Neuronal stem cell (in vitro differentiated cells): ENCODE measurements around the gene SLC34A3.

ENCODE experiments used
- DNase-seq: peaks from one replicate; pipeline ENCODE4 v3.0.0-alpha.2; 2013; ENCODE audit warnings: low spot score
- H2AFZ ChIP-seq: one replicate; pipeline ENCODE4 v1.6.1; 2013; ENCODE audit warnings: mild to moderate bottlenecking, low read length, inconsistent platforms
- H2AK5ac ChIP-seq: 2 replicates; pipeline ENCODE4 v1.6.1; 2013; ENCODE audit warnings: low read depth, mild to moderate bottlenecking, inconsistent platforms, low read length, moderate library complexity, mixed read lengths
- H2BK120ac ChIP-seq: 2 replicates; pipeline ENCODE4 v1.6.1; 2013; ENCODE audit warnings: low read depth, mild to moderate bottlenecking, inconsistent platforms, low read length, moderate library complexity, mixed read lengths
- H2BK12ac ChIP-seq: one replicate; pipeline ENCODE4 v1.6.1; 2013; ENCODE audit warnings: low read length, inconsistent platforms
- H2BK15ac ChIP-seq: 2 replicates; pipeline ENCODE4 v1.6.1; 2013; ENCODE audit warnings: mild to moderate bottlenecking, low read length, inconsistent platforms, mixed read lengths
- H2BK5ac ChIP-seq: one replicate; pipeline ENCODE4 v1.6.1; 2013; ENCODE audit warnings: inconsistent platforms, mild to moderate bottlenecking, low read length, moderate library complexity
- H3K14ac ChIP-seq: one replicate; pipeline ENCODE4 v1.6.1; 2013; ENCODE audit warnings: low read length, inconsistent platforms
- H3K18ac ChIP-seq: 2 replicates; pipeline ENCODE4 v1.6.1; 2013; ENCODE audit warnings: low read length, inconsistent platforms
- H3K23ac ChIP-seq: 2 replicates; pipeline ENCODE4 v1.6.1; 2013; ENCODE audit warnings: low read depth, mild to moderate bottlenecking, mixed read lengths, low read length, inconsistent platforms; ENCODE audit not compliant: poor library complexity
- H3K27ac ChIP-seq: replicated peaks from 3 replicates; pipeline ENCODE4 v1.5.1; 2013; ENCODE audit warnings: low read length, inconsistent platforms
- H3K27me3 ChIP-seq, 3 experiments: 2 replicates each; pipeline ENCODE4 v1.6.1; 2013; ENCODE audit warnings: low read length in 3 of 3, mild to moderate bottlenecking in 2 of 3, inconsistent platforms in 1 of 3, low read depth in 1 of 3, mixed read lengths in 1 of 3, moderate library complexity in 1 of 3; ENCODE audit not compliant: control insufficient read depth in 3 of 3, insufficient read depth in 3 of 3
- H3K36me3 ChIP-seq, 2 donors: replicated peaks in 1 of 2; 2 replicates each; pipeline ENCODE4 v1.6.1; 2013; ENCODE audit warnings: low read length in 2 of 2; ENCODE audit not compliant: control insufficient read depth in 2 of 2, insufficient read depth in 2 of 2
- H3K4ac ChIP-seq: 2 replicates; pipeline ENCODE4 v1.6.1; 2013; ENCODE audit warnings: inconsistent platforms, mild to moderate bottlenecking, low read length, moderate library complexity
- H3K4me1 ChIP-seq, 2 donors: 1 replicate in 1 of 2; 2 replicates in 1 of 2; pipeline ENCODE4 v1.6.1; 2013; ENCODE audit warnings: low read length in 2 of 2, low read depth in 1 of 2; ENCODE audit not compliant: control insufficient read depth in 2 of 2, insufficient read depth in 1 of 2
- H3K4me2 ChIP-seq: one replicate; pipeline ENCODE4 v1.6.1; 2013; ENCODE audit warnings: mild to moderate bottlenecking, low read length, inconsistent platforms; ENCODE audit not compliant: insufficient read depth, poor library complexity, severe bottlenecking
- H3K4me3 ChIP-seq, 2 donors: 2 replicates each; pipeline ENCODE4 v1.5.1; 2013; ENCODE audit warnings: low read length in 2 of 2, mild to moderate bottlenecking in 2 of 2, inconsistent platforms in 1 of 2, moderate library complexity in 1 of 2
- H3K79me1 ChIP-seq: one replicate; pipeline ENCODE4 v1.6.1; 2013; ENCODE audit warnings: low read depth, mild to moderate bottlenecking, inconsistent platforms, low read length, moderate library complexity
- H3K9ac ChIP-seq: one replicate; pipeline ENCODE4 v1.6.1; 2013; ENCODE audit warnings: mild to moderate bottlenecking, low read depth, low read length, inconsistent platforms; ENCODE audit not compliant: poor library complexity
- H3K9me3 ChIP-seq, 2 donors: replicated peaks in 1 of 2; 2 replicates each; pipeline versions ENCODE3 to v1.6.1; 2013; ENCODE audit warnings: low read length in 2 of 2, mild to moderate bottlenecking in 2 of 2, inconsistent platforms in 1 of 2, low read depth in 1 of 2, mixed read lengths in 1 of 2, moderate library complexity in 1 of 2; ENCODE audit not compliant: control insufficient read depth in 2 of 2, insufficient read depth in 1 of 2
- H4K8ac ChIP-seq: one replicate; pipeline ENCODE4 v1.6.1; 2013; ENCODE audit warnings: low read depth, mild to moderate bottlenecking, inconsistent platforms, low read length, moderate library complexity
- H4K91ac ChIP-seq: one replicate; pipeline ENCODE4 v1.6.1; 2013; ENCODE audit warnings: low read length, low read depth, mild to moderate bottlenecking, inconsistent platforms; ENCODE audit not compliant: poor library complexity
- WGBS, 2 donors: extraction: QIAGEN DNeasy Blood & Tissue Kit; methylation state at CpG; one replicate each; pipeline ENCODE4 v1.1.7; 2013; ENCODE audit warnings: missing lambda C conversion rate in 2 of 2, mixed read lengths in 1 of 2; ENCODE audit not compliant: insufficient read length in 2 of 2, insufficient replicate concordance in 1 of 2; ENCODE audit errors: extremely low coverage in 2 of 2; 5-methylcytosine and 5-hydroxymethylcytosine counted together

SLC34A3 gene

DNA sequence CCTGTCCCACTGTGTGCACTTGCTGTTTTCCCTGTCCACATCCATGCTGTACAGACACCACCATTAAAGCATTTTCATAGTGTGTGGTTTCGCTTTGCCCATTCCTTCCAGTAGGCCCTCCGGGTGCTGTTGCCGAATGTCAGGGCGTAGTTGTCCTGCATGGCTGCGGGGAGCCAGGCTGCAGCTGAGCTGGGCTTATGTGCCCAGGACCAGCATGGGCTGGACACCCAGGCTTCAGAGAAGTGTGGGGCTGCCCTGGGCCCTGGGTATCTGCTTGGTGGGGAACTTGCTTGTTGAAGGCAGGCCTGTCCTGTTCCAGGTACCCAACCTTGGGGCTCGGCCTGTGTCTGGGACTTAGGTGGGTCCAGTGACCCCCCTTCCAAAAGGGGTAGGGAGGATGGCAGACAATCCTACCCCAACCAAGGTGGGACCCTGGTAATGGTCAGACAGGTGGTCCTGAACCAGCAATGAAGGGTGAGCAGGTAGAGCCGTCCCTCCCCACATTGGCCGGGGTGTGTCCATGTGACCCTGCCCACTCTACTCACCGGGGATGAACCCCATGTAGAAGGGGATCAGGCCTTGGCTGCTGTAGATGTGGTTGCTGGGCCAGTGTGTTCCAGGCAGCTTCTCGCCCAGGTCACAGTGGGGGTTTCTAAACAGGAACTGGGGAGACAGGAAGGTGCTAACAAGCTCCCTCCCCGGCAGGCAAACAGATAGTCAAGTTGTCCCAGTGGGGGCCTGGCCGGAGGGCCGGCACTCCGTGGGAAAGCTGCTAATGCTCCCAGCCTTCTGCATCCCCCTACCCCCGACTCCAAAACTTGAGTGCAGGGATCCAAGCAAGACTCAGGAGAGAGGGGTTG lies 13.2 kb downstream of the SLC34A3 start:
- peak overlapping the region; percentile 18 for H3K4me2 ChIP-seq
- no peak overlapping the region for H3K14ac ChIP-seq
- no peak overlapping the region for H2BK12ac ChIP-seq
- H3K4ac ChIP-seq: no peak overlapping the region
- peaks cover 20% of the 10 kb centered on the region for H3K79me1 ChIP-seq
- peak overlapping the region; percentile 49 for H2BK15ac ChIP-seq
- H2AFZ ChIP-seq: no peak overlapping the region
- peak overlapping the region; percentile 15 for H2AK5ac ChIP-seq
- no peak overlapping the region for H2BK5ac ChIP-seq
- peaks cover 19 to 29% of the 10 kb centered on the region in 2 donors for H3K36me3 ChIP-seq
- H3K4me1 ChIP-seq: peaks cover 16 to 22% of the 10 kb centered on the region in 2 donors
- no peak overlapping the region for H3K27ac ChIP-seq
- no peak for DNase-seq
- no CpG with 5 or more reads among the region's 15 CpGs for WGBS, 2 donors
- H4K91ac ChIP-seq: no peak overlapping the region
- peak overlapping the region in 1 of 2 donors; percentile 25 for H3K4me3 ChIP-seq
- H3K9me3 ChIP-seq: no peaks in the 10 kb centered on the region
- H3K23ac ChIP-seq: peak overlapping the region; percentile 95
- H3K27me3 ChIP-seq: peaks cover 0 to 2% (median 0%) of the 10 kb centered on the region in 3 experiments
- H4K8ac ChIP-seq: no peak overlapping the region
- H2BK120ac ChIP-seq: no peak overlapping the region
- H3K18ac ChIP-seq: no peak overlapping the region
- peak overlapping the region; percentile 70 for H3K9ac ChIP-seq

- Histone ChIP-seq H3K9ac (no peak overlapping the region), H3K27ac (no peak overlapping the region), H3K14ac (no peak overlapping the region), H3K4me2 (no peak overlapping the region), H2BK12ac (no peak overlapping the region), H3K36me3 (peaks cover 19 to 27% of the 10 kb centered on the region in 2 donors), H2AK5ac (peak overlapping the region; percentile 15), H3K4ac (no peak overlapping the region), H2BK120ac (no peak overlapping the region), H3K18ac (peak overlapping the region; percentile 15), H2AFZ (no peak overlapping the region), H2BK15ac (no peak overlapping the region), H3K4me1 (peaks cover 15 to 19% of the 10 kb centered on the region in 2 donors), H3K9me3 (no peaks in the 10 kb centered on the region), H4K8ac (no peak overlapping the region), H3K79me1 (peaks cover 17% of the 10 kb centered on the region), H3K4me3 (no peak overlapping the region), H3K23ac (peak overlapping the region; percentile 95), H2BK5ac (no peak overlapping the region), H4K91ac (no peak overlapping the region), H3K27me3 (peaks cover 0 to 2% (median 0%) of the 10 kb centered on the region in 3 experiments)
- DNase-seq: no peak
- no CpG with 5 or more reads among the region's 36 CpGs for WGBS, 2 donors
Observed at GRCh38 chr9:137244486-137245449, 14.1 kb downstream of the SLC34A3 start.

GRCh38 chr9:137245450-137246421 lies 15.0 kb downstream of the SLC34A3 start:
- Histone ChIP-seq H2BK15ac (no peak overlapping the region), H2BK5ac (no peak overlapping the region), H4K8ac (no peak overlapping the region), H2AK5ac (peak overlapping the region; percentile 61), H3K4me1 (peaks cover 15 to 25% of the 10 kb centered on the region in 2 donors), H3K9me3 (no peaks in the 10 kb centered on the region), H3K27ac (no peak overlapping the region), H2BK12ac (peak overlapping the region; percentile 63), H3K23ac (peak overlapping the region; percentile 75), H3K9ac (peak overlapping the region; percentile 12), H3K14ac (peak overlapping the region; percentile 63), H3K4ac (no peak overlapping the region), H4K91ac (no peak overlapping the region), H3K4me2 (no peak overlapping the region), H3K27me3 (peaks cover 0 to 2% (median 0%) of the 10 kb centered on the region in 3 experiments), H3K79me1 (peaks cover 17% of the 10 kb centered on the region), H3K18ac (peak overlapping the region; percentile 27), H3K4me3 (peak overlapping the region in 1 of 2 donors; percentile 35), H2BK120ac (peak overlapping the region; percentile 74), H3K36me3 (peaks cover 19 to 27% of the 10 kb centered on the region in 2 donors), H2AFZ (no peak overlapping the region)
- no peak for DNase-seq
- WGBS, 2 donors: no CpG with 5 or more reads among the region's 25 CpGs
